Osteocyte (in vitro differentiated cells): Measurements from ENCODE around the gene WAS. TPM values are rescaled to one million over a fixed set of nuclear protein-coding genes. Genes with fewer than 3 reads are reported as not detected.
"Not testable (repeated sequence)": the region's sequence is repeated elsewhere in the genome, so short reads cannot be mapped to it uniquely, and the experiment has no call there.

Experiments used
- DNase-seq: peaks from one replicate; pipeline ENCODE4 v3.0.0; 2021; ENCODE audit warnings: mixed read lengths; ENCODE audit not compliant: unreplicated experiment; ENCODE audit errors: extremely low spot score
- H3K27ac Mint-ChIP-seq: one replicate; pipeline ENCODE4 v1.8.0; 2021; ENCODE audit warnings: mild to moderate bottlenecking, mixed read lengths; ENCODE audit not compliant: unreplicated experiment
- H3K27me3 Mint-ChIP-seq: one replicate; pipeline ENCODE4 v1.8.0; 2021; ENCODE audit warnings: mixed read lengths; ENCODE audit not compliant: unreplicated experiment
- H3K36me3 Mint-ChIP-seq: one replicate; pipeline ENCODE4 v1.8.0; 2021; ENCODE audit warnings: mixed read lengths; ENCODE audit not compliant: unreplicated experiment
- H3K4me1 Mint-ChIP-seq: one replicate; pipeline ENCODE4 v1.8.0; 2021; ENCODE audit warnings: mixed read lengths; ENCODE audit not compliant: unreplicated experiment
- H3K4me3 Mint-ChIP-seq: one replicate; pipeline ENCODE4 v1.8.0; 2021; ENCODE audit warnings: mild to moderate bottlenecking, moderate library complexity, mixed read lengths; ENCODE audit not compliant: unreplicated experiment
- H3K9me3 Mint-ChIP-seq: one replicate; pipeline ENCODE4 v1.8.0; 2021; ENCODE audit warnings: mixed read lengths; ENCODE audit not compliant: unreplicated experiment
- total RNA-seq: library from RNA; stranded (reverse); gene quantifications from 2 replicates; pipeline ENCODE4 v1.2.1, GENCODE V29; 2021
- TF ChIP-seq, protein P1 (sequence below): fragments of 200-600 bp; sonication (generic); IDR thresholded peaks from 2 replicates; pipeline ENCODE4 v1.5.0; 2021; ENCODE audit warnings: antibody characterized with exemption, mild to moderate bottlenecking, moderate library complexity

The WAS gene
- total RNA-seq, 1 donor from 2014 or later = 0.19 TPM

DNA sequence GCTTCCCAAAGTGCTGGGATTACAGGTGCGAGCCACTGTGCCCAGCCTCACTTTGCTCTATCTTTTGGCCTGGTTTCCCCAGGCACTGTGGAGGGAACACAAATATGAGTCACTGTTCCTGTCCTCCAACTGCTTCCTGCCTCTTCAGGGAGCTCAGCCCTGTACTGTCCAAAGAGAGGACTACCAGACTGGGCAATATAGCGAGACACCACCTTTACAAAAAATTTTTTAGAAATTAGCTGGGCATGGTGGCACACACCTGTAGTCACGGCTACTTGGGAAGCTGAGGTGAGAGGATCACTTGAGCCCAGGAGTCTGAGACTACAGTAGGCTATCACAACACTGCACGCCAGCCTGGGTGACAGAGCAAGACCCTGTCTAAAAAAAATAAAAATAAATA lies 16.9 kb upstream of the WAS start:
- H3K4me1 Mint-ChIP-seq = no peaks in the 10 kb centered on the region
- H3K9me3 Mint-ChIP-seq = peaks cover 3% of the 10 kb centered on the region
- H3K4me3 Mint-ChIP-seq = no peak overlapping the region
- no peak for DNase-seq
- TF ChIP-seq, protein P1, sequence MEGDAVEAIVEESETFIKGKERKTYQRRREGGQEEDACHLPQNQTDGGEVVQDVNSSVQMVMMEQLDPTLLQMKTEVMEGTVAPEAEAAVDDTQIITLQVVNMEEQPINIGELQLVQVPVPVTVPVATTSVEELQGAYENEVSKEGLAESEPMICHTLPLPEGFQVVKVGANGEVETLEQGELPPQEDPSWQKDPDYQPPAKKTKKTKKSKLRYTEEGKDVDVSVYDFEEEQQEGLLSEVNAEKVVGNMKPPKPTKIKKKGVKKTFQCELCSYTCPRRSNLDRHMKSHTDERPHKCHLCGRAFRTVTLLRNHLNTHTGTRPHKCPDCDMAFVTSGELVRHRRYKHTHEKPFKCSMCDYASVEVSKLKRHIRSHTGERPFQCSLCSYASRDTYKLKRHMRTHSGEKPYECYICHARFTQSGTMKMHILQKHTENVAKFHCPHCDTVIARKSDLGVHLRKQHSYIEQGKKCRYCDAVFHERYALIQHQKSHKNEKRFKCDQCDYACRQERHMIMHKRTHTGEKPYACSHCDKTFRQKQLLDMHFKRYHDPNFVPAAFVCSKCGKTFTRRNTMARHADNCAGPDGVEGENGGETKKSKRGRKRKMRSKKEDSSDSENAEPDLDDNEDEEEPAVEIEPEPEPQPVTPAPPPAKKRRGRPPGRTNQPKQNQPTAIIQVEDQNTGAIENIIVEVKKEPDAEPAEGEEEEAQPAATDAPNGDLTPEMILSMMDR = no peak
- no peaks in the 10 kb centered on the region for H3K36me3 Mint-ChIP-seq
- H3K27me3 Mint-ChIP-seq = no peaks in the 10 kb centered on the region
- H3K27ac Mint-ChIP-seq = no peak overlapping the region

- TF ChIP-seq, protein P1 = no peak
- Mint-ChIP-seq H3K27ac (no peak overlapping the region), H3K9me3 (peaks cover 3% of the 10 kb centered on the region), H3K27me3 (no peaks in the 10 kb centered on the region), H3K36me3 (no peaks in the 10 kb centered on the region), H3K4me1 (no peaks in the 10 kb centered on the region), H3K4me3 (no peak overlapping the region)
- no peak for DNase-seq
These were observed 16.1 kb upstream of the WAS start for GRCh38 chrX:48667509-48667908.

DNA sequence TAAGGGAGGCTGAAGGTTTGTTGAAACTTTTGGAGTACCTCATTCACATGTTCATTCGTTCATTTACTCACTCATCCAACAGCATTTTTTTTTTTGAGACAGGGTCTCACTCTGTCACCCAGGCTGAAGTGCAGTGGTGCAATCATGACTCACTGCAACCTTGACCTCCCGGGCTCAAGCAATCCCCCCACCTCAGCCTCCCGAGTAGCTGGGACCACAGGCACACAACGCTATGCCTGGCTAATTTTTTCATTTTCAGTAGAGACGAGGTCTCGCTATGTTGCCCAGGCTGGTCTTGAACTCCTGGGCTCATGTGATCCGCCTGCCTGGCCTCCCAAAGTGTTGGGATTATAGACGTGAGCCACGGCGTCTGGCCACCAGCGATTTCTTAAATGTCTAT lies 15.4 kb upstream of the WAS start:
- H3K36me3 Mint-ChIP-seq = not testable (repeated sequence)

DNA sequence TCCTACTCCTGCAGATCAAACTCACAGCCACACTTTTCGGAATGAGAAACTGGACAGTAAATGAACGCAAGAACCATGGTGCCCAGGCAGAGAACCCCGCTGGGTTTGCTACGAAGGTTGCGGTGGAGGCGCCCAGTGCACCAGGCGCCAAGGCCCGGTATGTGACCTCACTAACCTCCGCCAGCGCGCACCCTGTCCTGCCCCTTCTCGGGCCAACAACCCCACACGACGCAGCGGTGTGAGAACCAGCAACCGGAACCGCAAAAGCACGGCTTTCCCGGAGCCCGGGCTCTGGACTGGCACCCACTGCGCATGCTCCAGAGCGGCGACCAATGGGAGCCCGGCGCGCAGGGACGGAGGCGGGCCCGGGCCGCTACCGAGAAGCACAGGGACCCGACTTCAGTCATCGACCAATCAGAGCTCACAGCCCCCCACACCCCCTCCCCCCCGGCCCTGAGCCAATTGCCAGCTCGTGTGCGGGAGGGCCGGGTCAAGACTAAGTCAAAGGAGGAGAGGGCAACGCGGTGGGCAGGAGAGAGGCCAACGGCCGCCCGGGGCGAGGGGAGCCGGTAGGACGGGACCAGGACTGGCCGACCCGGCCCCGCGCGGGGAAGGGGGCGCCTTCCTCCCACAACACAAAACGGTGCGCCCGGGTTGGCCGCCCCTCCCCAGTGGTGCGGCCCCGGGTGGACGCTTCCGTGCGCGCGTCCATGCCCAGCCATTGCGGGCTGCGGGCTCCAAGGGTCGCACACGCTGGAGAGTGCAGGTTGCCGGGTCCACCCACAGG lies 7.3 kb upstream of the WAS start:
- Mint-ChIP-seq H3K27me3 (no peaks in the 10 kb centered on the region), H3K4me1 (peaks cover 11% of the 10 kb centered on the region), H3K4me3 (peak overlapping the region; percentile 85), H3K36me3 (no peaks in the 10 kb centered on the region), H3K9me3 (peaks cover 3% of the 10 kb centered on the region), H3K27ac (peak overlapping the region; percentile 77)
- TF ChIP-seq, protein P1 = no peak
- DNase-seq = peak; percentile 95

More for the DNA sequence above, 15.4 kb upstream of the WAS start:
- H3K9me3 Mint-ChIP-seq, DNase-seq, H3K4me3 Mint-ChIP-seq, H3K27ac Mint-ChIP-seq, H3K4me1 Mint-ChIP-seq, H3K27me3 Mint-ChIP-seq: not testable (repeated sequence)

- peaks cover 11% of the 10 kb centered on the region for H3K4me1 Mint-ChIP-seq
- H3K27ac Mint-ChIP-seq = peak overlapping the region; percentile 50
- TF ChIP-seq, protein P1 = no peak
- no peaks in the 10 kb centered on the region for H3K27me3 Mint-ChIP-seq
- H3K9me3 Mint-ChIP-seq = peaks cover 3% of the 10 kb centered on the region
- H3K4me3 Mint-ChIP-seq = peak overlapping the region; percentile 85
- no peak for DNase-seq
- H3K36me3 Mint-ChIP-seq = no peaks in the 10 kb centered on the region
These were observed 6.7 kb upstream of the WAS start for GRCh38 chrX:48676893-48677270.
